ENCODE measurements around the gene SPRED1.

The SPRED1 gene

DNA sequence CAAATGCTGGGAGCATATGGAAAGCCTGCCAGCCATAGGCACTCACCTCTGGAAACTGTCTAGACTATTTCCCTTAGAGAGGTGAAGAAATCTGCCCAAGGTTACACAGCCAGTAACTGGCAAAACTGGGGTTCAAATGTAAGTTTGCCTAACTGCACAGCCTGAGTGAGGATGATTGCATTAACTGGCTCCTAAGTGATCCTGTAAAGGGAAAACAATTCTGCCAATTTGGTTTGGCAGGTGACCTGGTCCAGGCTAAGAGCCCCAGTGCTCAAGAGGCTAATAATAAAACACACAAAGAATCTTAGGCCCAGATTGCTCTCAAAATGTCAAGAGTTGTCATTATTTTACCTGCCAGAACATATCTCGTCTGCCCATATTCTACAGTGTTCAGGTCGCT is 43.9 kb upstream of the SPRED1 start:
- no peak for DNase-seq (ENCODE audit: low spot score)
- TF ChIP-seq, protein P1, sequence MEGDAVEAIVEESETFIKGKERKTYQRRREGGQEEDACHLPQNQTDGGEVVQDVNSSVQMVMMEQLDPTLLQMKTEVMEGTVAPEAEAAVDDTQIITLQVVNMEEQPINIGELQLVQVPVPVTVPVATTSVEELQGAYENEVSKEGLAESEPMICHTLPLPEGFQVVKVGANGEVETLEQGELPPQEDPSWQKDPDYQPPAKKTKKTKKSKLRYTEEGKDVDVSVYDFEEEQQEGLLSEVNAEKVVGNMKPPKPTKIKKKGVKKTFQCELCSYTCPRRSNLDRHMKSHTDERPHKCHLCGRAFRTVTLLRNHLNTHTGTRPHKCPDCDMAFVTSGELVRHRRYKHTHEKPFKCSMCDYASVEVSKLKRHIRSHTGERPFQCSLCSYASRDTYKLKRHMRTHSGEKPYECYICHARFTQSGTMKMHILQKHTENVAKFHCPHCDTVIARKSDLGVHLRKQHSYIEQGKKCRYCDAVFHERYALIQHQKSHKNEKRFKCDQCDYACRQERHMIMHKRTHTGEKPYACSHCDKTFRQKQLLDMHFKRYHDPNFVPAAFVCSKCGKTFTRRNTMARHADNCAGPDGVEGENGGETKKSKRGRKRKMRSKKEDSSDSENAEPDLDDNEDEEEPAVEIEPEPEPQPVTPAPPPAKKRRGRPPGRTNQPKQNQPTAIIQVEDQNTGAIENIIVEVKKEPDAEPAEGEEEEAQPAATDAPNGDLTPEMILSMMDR (IDR thresholded peaks at IDR 0.05; ENCODE audit: poor library complexity, severe bottlenecking), result no peak

DNA sequence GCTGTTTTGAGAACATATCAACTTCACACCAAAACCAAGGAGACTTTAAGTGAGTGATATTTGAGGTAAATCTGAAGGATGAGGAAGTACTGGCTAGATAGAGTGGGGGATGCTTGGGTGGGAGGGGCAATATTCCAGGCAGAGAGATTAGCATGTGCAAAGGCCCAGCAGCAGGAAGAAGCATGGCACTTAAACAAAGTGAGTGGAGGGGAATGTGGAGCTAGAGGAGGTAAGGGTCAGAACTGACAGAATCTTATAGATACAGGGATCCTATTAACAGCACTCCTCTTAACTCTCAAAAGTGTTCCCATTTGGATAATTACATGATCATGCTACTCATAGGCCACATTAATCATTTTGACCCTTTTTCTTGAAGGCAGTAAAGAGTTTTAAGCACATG is 41.4 kb upstream of the SPRED1 start:
- ATAC-seq (ENCODE audit: low read depth), result no peak
- Histone ChIP-seq H3K4me3 (ENCODE audit: severe bottlenecking) (no peak overlapping the region), H3K27ac (ENCODE audit: poor library complexity, severe bottlenecking) (no peak overlapping the region), H3K36me3 (ENCODE audit: low read depth) (no peaks in the 10 kb centered on the region), H3K27me3 (ENCODE audit: insufficient read depth, poor library complexity, severe bottlenecking) (no peaks in the 10 kb centered on the region), H3K9me3 (ENCODE audit: severe bottlenecking) (no peaks in the 10 kb centered on the region), H3K4me1 (ENCODE audit: insufficient read depth, poor library complexity, severe bottlenecking) (peaks cover 18% of the 10 kb centered on the region)
- no peak for DNase-seq (ENCODE audit: low spot score)
- TF ChIP-seq, protein P1 (IDR thresholded peaks at IDR 0.05; ENCODE audit: poor library complexity, severe bottlenecking), result no peak

More for the DNA sequence above, 43.9 kb upstream of the SPRED1 start:
- Histone ChIP-seq H3K4me1 (ENCODE audit: insufficient read depth, poor library complexity, severe bottlenecking) (peaks cover 16% of the 10 kb centered on the region), H3K27ac (ENCODE audit: poor library complexity, severe bottlenecking) (no peak overlapping the region), H3K36me3 (ENCODE audit: low read depth) (no peaks in the 10 kb centered on the region), H3K27me3 (ENCODE audit: insufficient read depth, poor library complexity, severe bottlenecking) (no peaks in the 10 kb centered on the region), H3K4me3 (ENCODE audit: severe bottlenecking) (no peak overlapping the region), H3K9me3 (ENCODE audit: severe bottlenecking) (no peaks in the 10 kb centered on the region)
- ATAC-seq (ENCODE audit: low read depth), result no peak

DNA sequence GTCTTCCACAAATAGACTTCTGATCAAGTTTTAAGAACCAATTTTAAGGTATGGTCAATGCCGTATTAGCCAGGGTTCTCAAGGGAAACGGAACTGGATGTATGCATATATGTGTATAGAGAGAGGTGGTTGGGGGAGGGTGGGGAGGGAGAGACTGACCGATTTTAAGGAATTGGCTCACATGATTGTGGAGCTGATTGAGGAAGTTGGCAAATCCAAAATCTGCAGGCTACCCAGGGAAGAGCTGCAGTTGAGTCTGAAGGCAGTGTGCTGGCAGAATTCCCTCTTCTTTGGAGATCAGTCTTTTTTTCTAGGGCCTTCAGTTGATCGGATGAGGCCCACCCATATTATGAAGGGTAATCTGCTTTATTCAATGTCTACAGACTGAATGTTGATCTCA is 40.8 kb upstream of the SPRED1 start:
- Histone ChIP-seq H3K4me1 (ENCODE audit: insufficient read depth, poor library complexity, severe bottlenecking) (peaks cover 23% of the 10 kb centered on the region), H3K27ac (ENCODE audit: poor library complexity, severe bottlenecking) (no peak overlapping the region), H3K9me3 (ENCODE audit: severe bottlenecking) (no peaks in the 10 kb centered on the region), H3K27me3 (ENCODE audit: insufficient read depth, poor library complexity, severe bottlenecking) (no peaks in the 10 kb centered on the region), H3K36me3 (ENCODE audit: low read depth) (no peaks in the 10 kb centered on the region), H3K4me3 (ENCODE audit: severe bottlenecking) (no peak overlapping the region)
- TF ChIP-seq, protein P1 (IDR thresholded peaks at IDR 0.05; ENCODE audit: poor library complexity, severe bottlenecking), result no peak
- ATAC-seq (ENCODE audit: low read depth), result no peak
- no peak for DNase-seq (ENCODE audit: low spot score)

DNA sequence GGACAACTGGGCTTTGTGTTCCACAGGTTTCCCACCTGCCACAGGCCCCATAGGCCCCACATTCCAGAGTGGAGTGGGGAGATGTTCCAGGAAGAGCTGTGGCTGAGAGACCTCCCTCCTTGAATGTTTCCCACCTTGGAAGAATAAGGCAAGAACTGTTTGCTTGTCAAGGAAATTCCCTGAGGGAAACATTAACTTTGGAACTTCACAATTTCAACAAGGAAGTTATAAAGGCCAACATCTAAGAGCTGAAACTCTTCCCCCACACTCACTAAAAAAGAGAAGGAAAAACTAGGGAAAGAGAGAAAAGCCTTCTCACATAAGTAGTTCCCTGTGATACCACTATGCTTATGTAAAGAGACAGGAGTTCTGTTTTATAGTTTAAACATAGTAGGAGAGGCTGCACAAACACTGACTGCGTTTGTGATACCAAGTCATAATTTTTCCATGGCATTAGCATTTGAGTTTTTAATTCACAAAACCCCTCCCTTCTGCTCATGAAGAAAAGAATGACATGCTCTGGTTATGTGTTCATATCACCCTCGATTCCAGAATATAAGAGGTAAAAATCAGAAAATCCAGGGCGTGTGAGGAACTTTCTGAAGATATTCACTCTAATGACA is 39.8 kb upstream of the SPRED1 start:
- no peaks in the 10 kb centered on the region for H3K9me3 ChIP-seq (ENCODE audit: severe bottlenecking)
- H3K36me3 ChIP-seq (ENCODE audit: low read depth), result no peaks in the 10 kb centered on the region
- H3K27me3 ChIP-seq (ENCODE audit: insufficient read depth, poor library complexity, severe bottlenecking), result no peaks in the 10 kb centered on the region
- TF ChIP-seq, protein P1 (IDR thresholded peaks at IDR 0.05; ENCODE audit: poor library complexity, severe bottlenecking), result no peak
- H3K4me3 ChIP-seq (ENCODE audit: severe bottlenecking), result no peak overlapping the region
- DNase-seq (ENCODE audit: low spot score) (no peak), ATAC-seq (ENCODE audit: low read depth) (no peak)
- peaks cover 23% of the 10 kb centered on the region for H3K4me1 ChIP-seq (ENCODE audit: insufficient read depth, poor library complexity, severe bottlenecking)
- H3K27ac ChIP-seq (ENCODE audit: poor library complexity, severe bottlenecking), result no peak overlapping the region

DNA sequence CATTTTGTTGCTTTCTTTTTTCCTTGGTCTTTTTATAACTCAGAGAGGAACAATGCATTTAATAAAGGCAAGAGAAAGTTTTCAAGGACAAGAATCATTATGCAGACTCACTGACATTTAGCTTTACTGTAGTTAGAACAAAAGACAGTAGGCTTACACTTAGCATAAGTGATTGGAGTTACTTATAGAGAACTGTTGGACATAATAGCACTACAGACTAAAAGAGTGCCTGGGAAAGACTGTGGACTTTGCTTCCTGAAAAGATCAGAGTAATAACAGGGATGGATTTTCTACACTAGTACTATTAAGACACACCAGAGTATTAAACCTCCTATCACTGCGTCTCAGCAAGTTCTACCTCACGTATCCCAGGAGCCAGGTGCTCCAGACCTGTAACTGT is 39.3 kb upstream of the SPRED1 start:
- no peaks in the 10 kb centered on the region for H3K36me3 ChIP-seq (ENCODE audit: low read depth)
- H3K4me1 ChIP-seq (ENCODE audit: insufficient read depth, poor library complexity, severe bottlenecking), result peaks cover 23% of the 10 kb centered on the region
- H3K27ac ChIP-seq (ENCODE audit: poor library complexity, severe bottlenecking), result no peak overlapping the region
- no peak for ATAC-seq (ENCODE audit: low read depth)
- no peak overlapping the region for H3K4me3 ChIP-seq (ENCODE audit: severe bottlenecking)
- DNase-seq (ENCODE audit: low spot score), result no peak
- no peaks in the 10 kb centered on the region for H3K27me3 ChIP-seq (ENCODE audit: insufficient read depth, poor library complexity, severe bottlenecking)
- H3K9me3 ChIP-seq (ENCODE audit: severe bottlenecking), result no peaks in the 10 kb centered on the region
- TF ChIP-seq, protein P1 (IDR thresholded peaks at IDR 0.05; ENCODE audit: poor library complexity, severe bottlenecking), result no peak

Measured in RWPE2 (cell line).